Upper lobe of left lung (tissue), 6 donors: ENCODE results near the gene LTBP2. TPM values are rescaled to one million over a fixed set of nuclear protein-coding genes. Genes with fewer than 3 reads are reported as not detected.

ENCODE experiments used
- ATAC-seq, 2 donors: fragments of 200-7000 bp; cut with Tn5 transposase; one replicate each; pipeline ENCODE4 v1.9.1; 2022; ENCODE audit warnings: mild to moderate bottlenecking in 2 of 2, moderate library complexity in 2 of 2; ENCODE audit not compliant: low FRiP score in 2 of 2
- DNase-seq, 2 donors: peaks; one replicate each; pipeline ENCODE4 v3.0.0-alpha.2; 2019 to 2020
- H3K27ac ChIP-seq, 4 donors: fragments of 200-600 bp; sonication (generic); one replicate each; pipeline ENCODE4 v1.5.1; 2016 to 2019
- H3K27me3 ChIP-seq, 4 donors: fragments of 200-600 bp; sonication (generic); one replicate each; pipeline ENCODE4 v1.5.1; 2017 to 2019
- H3K36me3 ChIP-seq, 4 donors: fragments of 200-600 bp; sonication (generic); one replicate each; pipeline ENCODE4 v1.5.1; 2016 to 2019
- H3K4me1 ChIP-seq, 4 donors: fragments of 200-600 bp; sonication (generic); one replicate each; pipeline ENCODE4 v1.5.1; 2018 to 2019
- H3K4me3 ChIP-seq, 4 donors: fragments of 200-600 bp; sonication (generic); one replicate each; pipeline ENCODE4 v1.5.1; 2017 to 2019; ENCODE audit warnings: mild to moderate bottlenecking in 2 of 4, moderate library complexity in 1 of 4
- H3K9me3 ChIP-seq, 4 donors: fragments of 200-600 bp; sonication (generic); one replicate each; pipeline ENCODE4 v1.5.1; 2018 to 2019
- EP300 ChIP-seq, 4 donors: sonication (generic); formaldehyde crosslinking; IDR thresholded peaks; one replicate each; pipeline ENCODE4 v1.5.1; 2017; ENCODE audit warnings: antibody characterized with exemption in 4 of 4, control low read depth in 2 of 4
- POLR2A ChIP-seq, 4 donors: fragments of 450-650 bp; IDR thresholded peaks; one replicate each; pipeline ENCODE4 v1.5.1; 2016 to 2017; ENCODE audit warnings: antibody characterized with exemption in 4 of 4, mild to moderate bottlenecking in 2 of 4
- POLR2AphosphoS5 ChIP-seq, 2 donors: sonication (generic); formaldehyde crosslinking; IDR thresholded peaks; one replicate each; pipeline ENCODE4 v1.5.1; 2017; ENCODE audit warnings: antibody characterized with exemption in 2 of 2
- WGBS, 2 donors: methylation state at CpG; one replicate each; pipeline ENCODE4 v1.1.5; 2017 to 2018; 5-methylcytosine and 5-hydroxymethylcytosine counted together
- total RNA-seq, 6 donors: library from RNA; depleted of rRNA in 4 of 6; stranded (reverse); fragments of >200 nt in 4 of 6; gene quantifications; one replicate each; pipeline versions ENCODE4 v1.1.0 to v1.2.1, GENCODE V29; 2016 to 2021
- TF ChIP-seq, protein P1 (sequence below), 6 experiments: fragments of 450-650 bp in 4 of 6; fragments of 200-600 bp in 2 of 6; sonication (generic) in 2 of 6; IDR thresholded peaks; one replicate each; pipeline ENCODE4 v1.5.1; 2016 to 2019; ENCODE audit warnings: antibody characterized with exemption in 6 of 6
- donor health status: DM: no; HTN: no; CAD: no; lungs with moderate emphysema.
- donor health status: DM: no; HTN: yes; CAD: no; lungs with severe emphysema.

The LTBP2 gene
- total RNA-seq, 6 donors from 2014 or later: 19.7 to 136 (median 77.6) TPM

DNA sequence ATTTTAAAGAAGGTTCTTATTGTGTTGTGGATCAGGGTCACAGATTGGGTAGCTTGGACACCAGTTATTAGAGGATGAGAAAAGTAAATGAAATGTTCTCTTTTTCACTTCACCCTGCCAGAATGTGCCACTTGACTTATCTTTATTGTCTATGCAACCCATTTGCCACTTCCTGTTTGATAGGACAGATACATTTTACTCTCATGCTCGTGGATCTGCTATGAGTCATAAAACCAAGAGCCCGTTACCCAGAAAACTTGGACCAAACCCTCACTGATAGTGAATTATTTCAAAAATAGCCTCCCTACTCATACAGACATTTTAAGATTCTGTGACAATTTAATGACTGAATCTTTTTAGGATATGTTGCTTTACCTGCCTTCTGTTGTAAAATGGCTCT is 116.7 kb downstream of the LTBP2 start:
- 39 to 69% methylated on average over 2 of the region's 2 CpGs for WGBS, 2 donors

DNA sequence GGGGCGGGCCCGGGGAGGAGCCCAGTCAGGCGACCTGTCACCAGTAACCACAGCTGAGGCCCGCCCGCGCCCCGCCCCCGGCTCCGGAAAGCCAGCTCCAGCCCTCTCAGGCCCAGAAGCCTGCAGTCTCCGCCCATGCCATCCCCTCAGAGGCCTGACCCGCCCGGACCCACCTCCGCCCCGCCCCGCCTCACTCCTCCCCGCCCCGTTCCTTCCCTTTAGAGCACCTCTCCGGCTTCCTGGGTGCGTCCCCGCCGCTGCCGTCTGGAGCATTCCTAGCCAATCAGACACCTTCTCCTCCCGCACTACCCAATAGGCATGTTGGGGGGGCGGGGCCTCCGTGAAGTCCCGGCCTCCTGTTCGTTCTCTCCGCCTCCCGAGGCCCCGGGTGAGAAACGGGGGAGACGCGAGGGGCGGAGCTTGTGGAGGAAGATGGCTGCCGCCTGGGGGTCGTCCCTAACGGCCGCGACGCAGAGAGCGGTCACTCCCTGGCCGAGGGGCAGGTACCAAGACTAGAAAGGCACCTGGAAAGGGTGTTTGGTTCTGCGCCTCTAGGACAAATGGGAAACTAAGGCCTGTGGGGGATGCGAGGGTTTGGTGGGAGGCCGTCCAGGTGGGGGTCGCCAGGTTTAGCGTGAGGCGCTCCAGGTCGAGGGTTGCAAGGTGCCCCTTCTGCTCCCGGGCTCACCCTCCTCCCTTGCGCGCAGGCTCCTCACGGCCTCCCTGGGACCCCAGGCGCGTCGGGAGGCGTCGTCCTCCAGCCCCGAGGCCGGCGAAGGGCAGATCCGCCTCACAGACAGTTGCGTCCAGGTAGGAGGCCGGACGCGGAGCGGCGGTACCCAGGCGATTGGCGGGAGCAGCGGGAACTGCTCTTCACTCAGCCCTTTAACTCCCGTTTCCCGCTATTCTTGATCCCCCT is 118.4 kb downstream of the LTBP2 start, which contains the start of gene ISCA2:
Gene ISCA2 (plus strand): TSS at position 423 of the 919 bp plus-strand sequence. CDS start 10 bp downstream, at position 433.
- no peaks in the 10 kb centered on the region for H3K9me3 ChIP-seq
- no peaks in the 10 kb centered on the region for H3K27me3 ChIP-seq
- DNase-seq: peak; percentile 100
- no peaks in the 10 kb centered on the region for H3K36me3 ChIP-seq
- H3K4me3 ChIP-seq: peak within 1 kb of the TSS; percentile 74 to 97 (median 86)
- peak; percentile 47 to 84 for TF ChIP-seq POLR2AphosphoS5 (IDR thresholded peaks at IDR 0.05)
- no peak for TF ChIP-seq EP300 (IDR thresholded peaks at IDR 0.05)
- TF ChIP-seq, protein P1, sequence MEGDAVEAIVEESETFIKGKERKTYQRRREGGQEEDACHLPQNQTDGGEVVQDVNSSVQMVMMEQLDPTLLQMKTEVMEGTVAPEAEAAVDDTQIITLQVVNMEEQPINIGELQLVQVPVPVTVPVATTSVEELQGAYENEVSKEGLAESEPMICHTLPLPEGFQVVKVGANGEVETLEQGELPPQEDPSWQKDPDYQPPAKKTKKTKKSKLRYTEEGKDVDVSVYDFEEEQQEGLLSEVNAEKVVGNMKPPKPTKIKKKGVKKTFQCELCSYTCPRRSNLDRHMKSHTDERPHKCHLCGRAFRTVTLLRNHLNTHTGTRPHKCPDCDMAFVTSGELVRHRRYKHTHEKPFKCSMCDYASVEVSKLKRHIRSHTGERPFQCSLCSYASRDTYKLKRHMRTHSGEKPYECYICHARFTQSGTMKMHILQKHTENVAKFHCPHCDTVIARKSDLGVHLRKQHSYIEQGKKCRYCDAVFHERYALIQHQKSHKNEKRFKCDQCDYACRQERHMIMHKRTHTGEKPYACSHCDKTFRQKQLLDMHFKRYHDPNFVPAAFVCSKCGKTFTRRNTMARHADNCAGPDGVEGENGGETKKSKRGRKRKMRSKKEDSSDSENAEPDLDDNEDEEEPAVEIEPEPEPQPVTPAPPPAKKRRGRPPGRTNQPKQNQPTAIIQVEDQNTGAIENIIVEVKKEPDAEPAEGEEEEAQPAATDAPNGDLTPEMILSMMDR (IDR thresholded peaks at IDR 0.05): peak in 1 of 6 experiments; percentile 34
- peak within 1 kb of the TSS; percentile 93 to 99 (median 94) for H3K27ac ChIP-seq
- 1 to 9% methylated on average over 9 to 53 of the region's 73 CpGs for WGBS, 2 donors
- peak; percentile 96 to 99 for ATAC-seq
- H3K4me1 ChIP-seq: peaks cover 10 to 55% (median 28%) of the 10 kb centered on the region in 4 donors

More for the DNA sequence above, 116.7 kb downstream of the LTBP2 start:
- Histone ChIP-seq H3K4me1 (peaks cover 10 to 38% (median 22%) of the 10 kb centered on the region in 4 donors), H3K36me3 (peaks cover 0 to 2% (median 0%) of the 10 kb centered on the region in 4 donors), H3K9me3 (no peaks in the 10 kb centered on the region), H3K27ac (peak overlapping the region in 1 of 4 donors; percentile 95), H3K4me3 (no peak overlapping the region), H3K27me3 (no peaks in the 10 kb centered on the region)
- no peak for DNase-seq
- no peak for ATAC-seq
- TF ChIP-seq POLR2AphosphoS5 (IDR thresholded peaks at IDR 0.05) (no peak), EP300 (IDR thresholded peaks at IDR 0.05) (no peak)
- TF ChIP-seq, protein P1 (IDR thresholded peaks at IDR 0.05): no peak

DNA sequence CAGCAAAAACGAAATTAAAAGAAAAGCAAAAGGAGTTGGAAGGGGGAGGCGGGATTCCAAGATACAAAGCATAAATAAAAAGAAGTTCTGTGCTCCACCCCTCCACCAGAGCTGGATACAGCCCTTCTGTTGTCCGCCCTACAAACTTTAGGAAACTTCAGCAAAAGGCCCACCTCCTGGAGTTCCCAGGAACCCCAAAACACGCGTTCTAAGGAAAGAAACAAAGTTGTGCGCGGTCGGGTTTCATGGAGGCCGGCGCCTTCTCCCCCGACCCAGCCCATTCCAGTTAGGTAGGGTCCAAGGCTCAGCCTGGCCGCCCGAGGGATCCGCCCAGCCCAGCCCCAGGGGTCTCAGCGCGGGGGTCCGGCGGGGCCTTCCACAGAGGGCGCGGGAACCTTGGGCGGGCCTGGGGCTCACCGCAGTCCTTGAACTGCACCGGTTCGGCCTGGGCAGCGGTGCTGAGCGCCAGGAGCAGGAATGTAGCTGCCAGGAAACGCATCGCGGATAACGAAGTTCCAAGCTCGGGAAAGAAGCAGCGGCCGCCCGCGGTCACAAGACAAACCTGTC is 119.2 kb downstream of the LTBP2 start, which contains the start of gene NPC2:
Gene NPC2 (minus strand): TSS at position 530 of the 567 bp plus-strand sequence. CDS start 31 bp downstream, at position 499.
- WGBS, 2 donors: 0 to 1% methylated on average over 13 to 32 of the region's 35 CpGs
- DNase-seq (no peak), ATAC-seq (peak in 1 of 2 donors; percentile 10)
- Histone ChIP-seq H3K36me3 (no peaks in the 10 kb centered on the region), H3K4me3 (peak within 1 kb of the TSS; percentile 74 to 97 (median 86)), H3K27ac (peak within 1 kb of the TSS; percentile 93 to 99 (median 94)), H3K9me3 (no peaks in the 10 kb centered on the region), H3K4me1 (peaks cover 10 to 62% (median 34%) of the 10 kb centered on the region in 4 donors), H3K27me3 (no peaks in the 10 kb centered on the region)
- peak; percentile 66 to 96 for TF ChIP-seq POLR2AphosphoS5 (IDR thresholded peaks at IDR 0.05)
- peak in 3 of 4 donors; percentile 79 to 86 (median 83) for TF ChIP-seq POLR2A (IDR thresholded peaks at IDR 0.05)
- TF ChIP-seq EP300 (IDR thresholded peaks at IDR 0.05): peak in 1 of 4 donors; percentile 19
- TF ChIP-seq, protein P1 (IDR thresholded peaks at IDR 0.05): peak in 2 of 6 experiments; percentile 3 to 23

DNA sequence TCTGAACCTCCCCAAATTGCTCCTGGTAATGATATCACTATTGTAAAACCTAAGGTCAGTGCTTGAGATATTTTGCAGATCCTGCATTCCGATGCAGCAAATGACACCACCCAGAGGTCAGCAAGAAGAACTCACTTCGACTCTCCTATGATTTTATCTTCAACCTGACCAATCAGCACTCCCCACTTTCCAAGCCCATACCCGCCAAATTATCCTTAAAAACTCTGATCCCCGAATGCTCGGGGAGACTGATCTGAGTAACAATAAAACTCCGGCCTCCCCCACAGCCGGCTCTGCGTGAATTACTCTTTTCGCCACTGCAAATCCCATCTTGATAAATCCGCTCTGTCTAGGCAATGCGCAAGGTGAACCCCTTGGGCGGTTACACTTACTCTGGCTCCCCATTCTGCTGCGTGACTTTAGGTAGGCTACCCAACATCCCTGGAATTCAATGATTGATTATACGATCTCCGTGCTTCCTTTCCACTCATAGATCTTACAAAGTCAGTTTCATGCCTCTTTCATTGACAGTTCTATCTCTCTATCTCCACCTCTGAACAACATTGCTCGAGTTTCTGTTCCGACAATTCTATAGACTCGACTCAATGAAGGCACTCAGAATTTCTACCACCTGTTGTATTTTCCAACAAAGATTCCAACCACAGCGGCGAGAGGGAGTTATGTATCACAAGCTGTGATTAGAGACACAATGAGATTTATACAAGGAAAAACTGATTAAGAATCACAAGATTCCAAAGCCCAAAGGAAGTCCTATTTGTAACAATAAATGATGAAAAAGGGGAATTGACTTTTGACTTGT is 119.9 kb downstream of the LTBP2 start:
- no peak for TF ChIP-seq EP300 (IDR thresholded peaks at IDR 0.05)
- TF ChIP-seq, protein P1 (IDR thresholded peaks at IDR 0.05): peak in 2 of 6 experiments; percentile 3 to 15
- Histone ChIP-seq H3K4me1 (peaks cover 10 to 69% (median 37%) of the 10 kb centered on the region in 4 donors), H3K4me3 (peak overlapping the region; percentile 25 to 97 (median 79)), H3K27ac (peak overlapping the region; percentile 88 to 99 (median 94)), H3K36me3 (no peaks in the 10 kb centered on the region), H3K27me3 (no peaks in the 10 kb centered on the region), H3K9me3 (no peaks in the 10 kb centered on the region)
- 1 to 2% methylated on average over 20 of the region's 20 CpGs for WGBS, 2 donors
- peak in 1 of 2 donors; percentile 42 for DNase-seq
- ATAC-seq: peak in 1 of 2 donors; percentile 12
